Lung microvascular endothelial cell (primary cell): ENCODE data around the gene MMRN1. TPM values are rescaled to one million over a fixed set of nuclear protein-coding genes. Genes with fewer than 3 reads are reported as not detected.

Experiments used
- DNase-seq, 2 donors: peaks; one replicate each; pipeline versions ENCODE4 v3.0.0 to v3.0.0-alpha.2; 2010; ENCODE audit warnings: low read depth in 2 of 2
- total RNA-seq: library from RNA; depleted of rRNA; stranded (reverse); fragments of >200 nt; gene quantifications from 2 replicates; pipeline ENCODE4 v1.2.1, GENCODE V29; 2014

MMRN1 gene
- total RNA-seq, 1 donor from 2014 or later = 4,891 TPM

- peak in 1 of 2 donors; percentile 7 for DNase-seq
Measured at GRCh38 chr4:89906777-89907521, 12.3 kb downstream of the MMRN1 start.

- no peak for DNase-seq
Measured at GRCh38 chr4:89909889-89910288, 15.2 kb downstream of the MMRN1 start.

DNA sequence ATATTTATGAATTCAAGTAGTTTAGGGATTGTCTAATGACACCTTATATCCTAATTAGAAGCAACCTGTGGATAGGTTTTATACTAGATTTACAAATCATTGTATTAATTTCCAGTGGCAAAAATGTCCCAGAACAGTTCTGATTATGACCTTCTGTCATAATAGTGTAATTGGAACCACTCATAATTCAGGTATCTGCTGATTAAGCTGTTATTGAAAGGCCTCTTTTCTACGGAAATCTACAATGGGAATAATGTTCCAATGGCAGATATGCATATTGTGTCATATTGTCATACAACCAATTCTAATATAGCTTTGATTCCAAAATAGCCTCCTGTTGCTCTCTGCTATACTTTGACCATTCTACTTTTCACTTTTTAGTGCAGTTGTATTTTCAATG is 19.0 kb downstream of the MMRN1 start:
- no peak for DNase-seq

GRCh38 chr4:89914609-89915550 is 20.2 kb downstream of the MMRN1 start:
- DNase-seq = no peak

DNA sequence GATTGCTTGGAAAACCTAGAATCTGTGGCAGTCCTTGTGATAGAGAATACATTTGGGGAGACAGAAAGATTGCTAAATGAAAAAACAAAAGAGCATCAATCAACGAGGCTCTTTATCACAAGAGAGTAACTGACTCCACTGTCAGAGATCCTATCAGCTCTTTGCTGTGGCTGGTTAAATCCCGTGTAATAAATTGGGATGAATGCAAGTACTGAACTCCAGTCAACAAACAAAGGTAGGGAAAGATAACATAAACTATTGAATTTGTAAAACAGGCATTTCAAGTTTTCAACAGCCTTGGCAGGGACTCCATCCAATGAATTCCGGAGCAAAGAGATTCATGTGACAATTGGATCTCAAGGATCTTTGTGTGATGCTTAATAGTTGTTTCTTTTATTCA is 21.3 kb downstream of the MMRN1 start:
- DNase-seq = no peak

- DNase-seq = peak in 1 of 2 donors; percentile 81
Measured at GRCh38 chr4:89922848-89923416, 28.3 kb downstream of the MMRN1 start.

- no peak for DNase-seq
Measured at GRCh38 chr4:89928838-89929237, 34.2 kb downstream of the MMRN1 start.

- DNase-seq = peak in 1 of 2 donors; percentile 64
Measured at GRCh38 chr4:89929425-89930159, 34.9 kb downstream of the MMRN1 start.

- DNase-seq = peak in 1 of 2 donors; percentile 11
Measured at GRCh38 chr4:89939546-89939945, 44.9 kb downstream of the MMRN1 start.

- peak; percentile 32 to 66 for DNase-seq
Measured at GRCh38 chr4:89939994-89940393, 45.3 kb downstream of the MMRN1 start.

DNA sequence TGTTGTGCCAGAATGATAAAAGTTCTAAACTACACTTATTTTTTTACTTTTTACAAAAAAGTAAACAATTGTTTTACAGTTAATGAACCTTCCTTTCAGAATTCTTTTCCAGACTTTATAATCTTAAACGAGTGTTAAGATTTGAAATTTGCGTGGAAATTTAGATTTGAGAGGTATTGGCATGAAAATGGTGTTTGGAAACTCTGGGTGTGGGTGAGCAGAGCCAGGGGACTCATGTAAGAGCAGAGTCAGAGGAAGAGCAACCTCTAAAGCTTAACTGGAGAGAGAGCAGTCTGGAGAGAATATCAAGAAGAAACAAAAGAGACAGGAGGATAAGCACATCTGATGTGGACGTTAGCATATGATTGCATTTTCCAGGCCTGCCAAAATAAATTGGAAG is 48.2 kb downstream of the MMRN1 start:
- DNase-seq = no peak

DNA sequence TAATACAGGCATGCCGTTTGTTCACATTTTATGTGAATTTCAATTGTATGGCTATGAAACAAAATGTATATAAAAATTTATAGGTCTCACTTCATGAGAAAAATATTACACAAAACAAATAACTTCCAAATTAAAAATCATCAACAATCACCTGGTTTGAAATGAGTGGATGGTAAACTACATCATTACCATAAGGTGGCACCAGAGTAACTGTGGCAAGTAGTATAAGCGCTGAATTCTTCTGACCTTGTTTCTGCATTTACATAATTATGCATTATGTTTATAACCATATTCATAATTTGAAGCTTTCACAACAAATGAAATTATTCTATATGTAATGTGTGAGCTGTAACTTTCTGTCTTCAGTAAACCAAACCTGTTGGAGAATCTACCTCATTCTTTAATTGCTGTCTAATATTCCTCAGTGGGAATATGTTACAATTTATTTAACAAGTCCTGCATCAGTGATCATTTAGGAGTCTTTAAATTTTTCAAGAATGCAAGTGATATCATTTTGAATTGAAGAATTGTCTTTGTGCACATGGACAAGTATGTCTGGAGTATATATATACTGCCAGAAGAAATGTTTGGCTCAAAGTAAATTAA is 55.2 kb downstream of the MMRN1 start:
- peak in 1 of 2 donors; percentile 27 for DNase-seq

DNA sequence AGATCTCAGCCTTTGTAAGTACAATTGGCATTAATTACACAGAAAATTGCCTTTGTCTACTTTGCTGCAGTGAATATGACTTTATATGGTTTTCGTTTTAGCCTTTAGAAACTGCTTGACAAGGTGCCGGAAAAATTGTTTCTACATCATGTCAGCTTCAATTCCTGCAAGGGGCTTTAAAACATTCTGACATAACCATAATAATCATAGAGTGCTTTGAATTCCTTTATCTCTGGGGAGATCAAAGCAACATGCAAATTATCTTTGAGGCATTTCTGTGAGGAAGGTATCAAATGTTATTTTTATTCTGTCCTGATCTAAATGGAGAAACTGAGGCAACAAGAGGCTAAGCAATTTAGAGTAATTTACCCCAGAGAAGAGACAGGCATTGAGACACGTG is 57.8 kb downstream of the MMRN1 start:
- DNase-seq = no peak

- DNase-seq = peak in 1 of 2 donors; percentile 37
Measured at GRCh38 chr4:89954906-89955695, 60.4 kb downstream of the MMRN1 start.

DNA sequence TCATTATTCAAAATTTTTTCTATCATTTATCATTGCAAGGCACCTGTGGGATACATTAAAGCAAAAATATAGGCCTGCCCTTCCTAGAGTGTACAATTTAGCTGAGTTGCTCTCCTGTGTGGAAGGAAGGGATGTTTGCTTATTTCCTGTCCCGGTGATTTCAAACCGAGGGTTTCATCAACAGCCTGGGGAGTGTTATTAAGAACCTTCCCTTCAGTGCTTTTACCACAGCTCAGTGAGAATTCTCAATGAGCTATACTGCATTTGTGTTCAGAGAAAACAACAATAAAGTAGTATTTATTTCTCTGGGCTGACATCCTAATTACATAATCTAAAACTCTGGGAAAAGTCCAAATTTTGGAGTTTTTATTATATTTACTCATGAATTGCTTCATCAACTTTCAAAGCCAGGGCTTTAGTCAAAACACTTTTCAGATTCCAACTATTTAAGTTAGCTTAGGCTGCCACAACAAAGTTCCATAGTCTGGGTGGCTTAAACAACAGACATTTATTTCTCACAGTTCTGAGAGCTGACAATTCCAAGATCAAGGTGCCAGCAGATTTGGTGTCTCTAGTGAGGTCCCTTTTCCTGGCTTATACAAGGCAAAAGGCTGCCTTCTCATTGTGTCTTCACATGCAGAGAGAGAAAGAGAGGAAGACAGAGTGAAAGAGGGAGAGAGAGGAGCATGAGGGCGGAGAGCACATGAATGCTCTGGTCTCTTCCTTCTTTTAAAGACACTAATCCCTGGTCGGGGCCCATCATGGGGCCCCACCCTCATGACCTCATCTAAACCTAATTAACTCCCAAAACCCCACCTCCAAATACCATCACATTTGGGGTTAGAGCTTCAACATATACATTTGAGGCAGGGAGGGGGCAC is 62.6 kb downstream of the MMRN1 start:
- peak in 1 of 2 donors; percentile 53 for DNase-seq

DNA sequence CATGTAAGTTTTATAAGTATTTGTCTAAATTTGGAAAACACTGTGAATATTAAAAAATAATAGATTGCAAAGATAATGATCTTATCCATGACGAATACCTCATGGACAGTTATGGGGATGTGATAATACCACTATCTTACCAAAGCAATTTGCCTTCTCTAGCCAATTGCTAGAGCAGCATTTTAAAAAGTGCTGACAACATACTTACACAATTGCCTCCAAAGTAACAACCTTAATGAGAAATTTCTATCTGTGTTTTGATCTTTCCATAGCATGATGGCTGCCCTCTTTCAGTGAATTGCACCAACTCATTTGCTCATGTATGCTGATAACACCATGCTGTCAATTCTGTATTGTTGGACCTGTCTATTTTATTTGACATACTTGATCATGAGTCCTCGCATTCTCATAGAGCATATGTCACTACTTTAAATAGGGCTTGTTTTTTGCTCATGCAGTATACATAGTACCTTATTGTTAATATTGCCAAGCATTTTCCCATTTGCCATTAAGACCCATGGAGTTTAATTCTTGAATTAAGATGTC is 87.2 kb downstream of the MMRN1 start:
- no peak for DNase-seq

- DNase-seq = no peak
Measured at GRCh38 chr4:89988268-89988667, 93.6 kb downstream of the MMRN1 start.

DNA sequence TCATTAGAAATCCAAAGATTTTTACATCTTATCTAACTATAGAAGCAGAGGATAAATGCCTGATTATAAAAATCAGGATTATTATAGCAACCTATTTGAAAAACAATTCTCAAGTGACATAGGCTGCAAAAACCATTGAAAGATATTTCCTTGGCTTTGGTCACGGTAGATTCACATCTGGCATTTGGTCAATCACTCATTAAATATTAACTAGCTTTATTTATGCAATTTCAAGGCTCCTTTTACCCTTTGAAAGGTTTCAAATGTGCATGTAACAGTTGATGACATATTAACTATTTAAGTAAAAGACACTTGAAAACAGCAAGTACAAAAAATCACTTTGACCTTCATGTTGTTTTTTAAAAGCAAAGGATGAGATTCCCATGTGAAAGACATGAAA is 98.1 kb downstream of the MMRN1 start:
- DNase-seq = no peak
